SK-N-MC (cell line): ENCODE measurements around the gene RD3L.

Source experiments
- EZH2 ChIP-seq: fragments of 200-600 bp; sonication (generic); IDR thresholded peaks from one replicate; pipeline ENCODE4 v1.6.1; 2017; ENCODE audit warnings: antibody characterized with exemption
- POLR2AphosphoS5 ChIP-seq: IDR thresholded peaks from 2 replicates; pipeline ENCODE4 v1.6.1; 2012; ENCODE audit warnings: mild to moderate bottlenecking, low read depth, low read length, borderline replicate concordance

GRCh38 chr14:103896578-103896977 lies 45.8 kb downstream of the RD3L start:
- TF ChIP-seq POLR2AphosphoS5: no peak
- no peak for TF ChIP-seq EZH2
